Right lobe of liver (tissue), 6 donors: ENCODE data around the gene PGRMC2. TPM values are rescaled to one million over a fixed set of nuclear protein-coding genes. Genes with fewer than 3 reads are reported as not detected.

Experiments used
- ATAC-seq, 4 donors: fragments of 200-7000 bp; cut with Tn5 transposase; one replicate each; pipeline ENCODE4 v1.9.1; 2020; ENCODE audit warnings: mild to moderate bottlenecking in 4 of 4, moderate library complexity in 4 of 4
- DNase-seq, 3 donors: peaks; one replicate each; pipeline ENCODE4 v3.0.0-alpha.2; 2020
- H3K27ac ChIP-seq, 3 donors: fragments of 200-600 bp; one replicate each; pipeline ENCODE4 v1.8.0; 2022
- H3K27me3 ChIP-seq, 2 donors: fragments of 200-600 bp; one replicate each; pipeline ENCODE4 v1.8.0; 2022
- H3K36me3 ChIP-seq, 4 donors: fragments of 200-600 bp; sonication (generic) in 1 of 4; one replicate each; pipeline versions ENCODE4 v1.5.1 to v1.8.0; 2017 to 2022; ENCODE audit warnings: control low read depth in 1 of 4
- H3K4me1 ChIP-seq, 4 donors: fragments of 200-600 bp; sonication (generic) in 1 of 4; one replicate each; pipeline versions ENCODE4 v1.5.1 to v1.8.0; 2017 to 2022; ENCODE audit warnings: control low read depth in 1 of 4
- H3K4me3 ChIP-seq, 3 donors: fragments of 200-600 bp; one replicate each; pipeline ENCODE4 v1.8.0; 2022
- H3K9me3 ChIP-seq, 4 donors: fragments of 200-600 bp; sonication (generic) in 1 of 4; one replicate each; pipeline versions ENCODE4 v1.5.1 to v1.8.0; 2017 to 2022; ENCODE audit warnings: control low read depth in 1 of 4
- POLR2A ChIP-seq: fragments of 450-650 bp; IDR thresholded peaks from one replicate; pipeline ENCODE4 v1.6.1; 2017; ENCODE audit warnings: antibody characterized with exemption, mild to moderate bottlenecking
- WGBS: methylation state at CpG from one replicate; pipeline ENCODE4 v1.1.6; 2018; ENCODE audit warnings: low coverage, low lambda C conversion rate; ENCODE audit not compliant: insufficient coverage; ENCODE audit errors: missing lambda C conversion rate; 5-methylcytosine and 5-hydroxymethylcytosine counted together
- intact Hi-C, 2 donors: fragments of 100-400 bp; cut with DNase I; formaldehyde crosslinking; loops; one replicate each; pipeline versions ENCODE4 v1.11.2 to v1.14.1; 2022
- total RNA-seq, 6 experiments: library from RNA; depleted of rRNA in 2 of 6; stranded (reverse); fragments of >200 nt in 2 of 6; fragmentation: NEBNext Ultra II Directional in 3 of 6; extraction: Animal tissue kit (Norgen Biotek cat#: 25700) in 3 of 6; gene quantifications; one replicate each; pipeline versions ENCODE4 v1.1.0 to v1.2.4, GENCODE V29; 2016 to 2023
- TF ChIP-seq, protein P1 (sequence below), 4 donors: fragments of 200-600 bp in 3 of 4; fragments of 450-650 bp in 1 of 4; IDR thresholded peaks; one replicate each; pipeline versions ENCODE4 v1.5.1 to v1.8.0; 2016 to 2022; ENCODE audit warnings: antibody characterized with exemption in 4 of 4, mild to moderate bottlenecking in 2 of 4
- donor health status: DM: no; HTN: yes; CAD: no.
- donor health status: DM: no; HTN: no; CAD: no.
- donor health status: DM: no; HTN: no; CAD: no.
- donor health status: DM: no; HTN: yes; CAD: no.
- donor health status: DM: no; HTN: yes; CAD: no.

PGRMC2 gene
- total RNA-seq, 6 experiments from 2014 or later = 54.3 to 129 (median 65.7) TPM

DNA sequence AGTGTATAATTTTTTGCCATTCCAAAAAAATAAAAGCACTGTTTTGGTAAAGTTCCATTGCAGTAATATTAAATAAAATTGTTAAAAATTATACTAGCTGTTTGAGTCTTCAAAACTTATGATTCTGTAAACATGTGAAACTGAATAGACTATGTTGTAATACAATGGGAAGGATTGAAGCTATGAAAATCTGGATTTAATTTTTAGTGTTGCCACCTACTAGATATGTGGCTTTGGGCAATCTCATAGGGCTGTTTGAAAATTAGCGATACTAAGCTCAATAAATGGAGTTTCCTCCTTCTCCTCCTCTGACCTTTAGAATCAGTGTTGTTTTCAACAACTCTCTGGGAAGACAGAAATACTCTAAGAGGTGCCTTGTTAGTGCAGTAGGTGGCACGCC is 4.5 kb downstream of the PGRMC2 start:
- H3K27me3 ChIP-seq = no peaks in the 10 kb centered on the region
- DNase-seq = no peak
- no peaks in the 10 kb centered on the region for H3K9me3 ChIP-seq
- TF ChIP-seq POLR2A = no peak
- TF ChIP-seq, protein P1, sequence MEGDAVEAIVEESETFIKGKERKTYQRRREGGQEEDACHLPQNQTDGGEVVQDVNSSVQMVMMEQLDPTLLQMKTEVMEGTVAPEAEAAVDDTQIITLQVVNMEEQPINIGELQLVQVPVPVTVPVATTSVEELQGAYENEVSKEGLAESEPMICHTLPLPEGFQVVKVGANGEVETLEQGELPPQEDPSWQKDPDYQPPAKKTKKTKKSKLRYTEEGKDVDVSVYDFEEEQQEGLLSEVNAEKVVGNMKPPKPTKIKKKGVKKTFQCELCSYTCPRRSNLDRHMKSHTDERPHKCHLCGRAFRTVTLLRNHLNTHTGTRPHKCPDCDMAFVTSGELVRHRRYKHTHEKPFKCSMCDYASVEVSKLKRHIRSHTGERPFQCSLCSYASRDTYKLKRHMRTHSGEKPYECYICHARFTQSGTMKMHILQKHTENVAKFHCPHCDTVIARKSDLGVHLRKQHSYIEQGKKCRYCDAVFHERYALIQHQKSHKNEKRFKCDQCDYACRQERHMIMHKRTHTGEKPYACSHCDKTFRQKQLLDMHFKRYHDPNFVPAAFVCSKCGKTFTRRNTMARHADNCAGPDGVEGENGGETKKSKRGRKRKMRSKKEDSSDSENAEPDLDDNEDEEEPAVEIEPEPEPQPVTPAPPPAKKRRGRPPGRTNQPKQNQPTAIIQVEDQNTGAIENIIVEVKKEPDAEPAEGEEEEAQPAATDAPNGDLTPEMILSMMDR (IDR thresholded peaks at IDR 0.05) = peak in 1 of 4 donors; percentile 14
- ATAC-seq = no peak
- 83% methylated on average over 2 of the region's 2 CpGs for WGBS
- no peak overlapping the region for H3K4me3 ChIP-seq
- peaks cover 0 to 54% (median 16%) of the 10 kb centered on the region in 4 donors for H3K4me1 ChIP-seq
- intact Hi-C loops = no loop called here
- H3K27ac ChIP-seq = peak overlapping the region in 2 of 3 donors; percentile 11 to 87
- H3K36me3 ChIP-seq = no peaks in the 10 kb centered on the region

DNA sequence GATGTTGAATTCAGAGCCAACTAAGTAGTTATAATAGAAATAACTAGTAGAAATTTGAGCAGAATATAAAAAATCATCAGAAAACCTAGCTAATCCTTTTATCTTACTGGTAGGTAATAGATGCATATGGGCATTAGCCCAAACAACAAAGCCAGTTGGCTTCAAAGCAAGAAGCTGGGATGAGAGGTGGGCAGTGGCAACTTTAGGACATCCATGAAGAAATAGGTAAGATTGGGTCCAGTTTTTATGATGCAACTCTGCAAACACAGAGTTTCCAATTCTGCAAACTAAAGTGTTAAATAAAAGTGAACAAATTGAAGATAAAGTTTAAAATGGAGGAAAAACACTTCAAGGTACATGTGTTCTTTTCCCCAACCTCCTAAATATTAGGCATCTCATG is 5.1 kb downstream of the PGRMC2 start:
- intact Hi-C loops = no loop called here
- no peak for TF ChIP-seq POLR2A
- TF ChIP-seq, protein P1 (IDR thresholded peaks at IDR 0.05) = no peak
- peak in 2 of 4 donors; percentile 18 to 57 for ATAC-seq

DNA sequence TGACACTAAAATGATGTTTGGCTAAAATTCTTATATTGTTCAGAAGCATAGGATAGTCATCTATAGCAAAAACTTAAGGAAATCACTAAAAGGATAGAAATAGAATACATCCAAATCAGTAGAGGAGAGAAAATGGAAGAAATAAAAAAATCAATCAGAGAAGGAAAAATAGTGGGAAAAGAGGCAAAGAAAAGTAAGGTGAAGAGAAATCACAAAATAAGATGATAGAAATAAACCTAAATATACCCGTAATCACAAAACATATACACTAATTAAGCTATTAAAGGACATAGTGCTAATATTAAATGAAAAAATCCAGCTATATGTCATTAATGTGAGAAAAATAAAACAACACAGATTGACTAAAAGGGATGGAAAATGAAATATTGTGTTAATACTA is 6.3 kb downstream of the PGRMC2 start:
- peak overlapping the region in 1 of 3 donors; percentile 29 for H3K27ac ChIP-seq
- WGBS = 93% methylated on average over 1 of the region's 1 CpG
- peaks cover 0 to 54% (median 17%) of the 10 kb centered on the region in 4 donors for H3K4me1 ChIP-seq
- intact Hi-C loops = no loop called here
- no peak overlapping the region for H3K4me3 ChIP-seq
- no peaks in the 10 kb centered on the region for H3K9me3 ChIP-seq
- no peaks in the 10 kb centered on the region for H3K27me3 ChIP-seq
- no peak for TF ChIP-seq POLR2A
- TF ChIP-seq, protein P1 (IDR thresholded peaks at IDR 0.05) = no peak
- no peaks in the 10 kb centered on the region for H3K36me3 ChIP-seq
- ATAC-seq (no peak), DNase-seq (no peak)

More for the DNA sequence above, 5.1 kb downstream of the PGRMC2 start:
- Histone ChIP-seq H3K4me3 (no peak overlapping the region), H3K36me3 (no peaks in the 10 kb centered on the region), H3K4me1 (peaks cover 0 to 54% (median 16%) of the 10 kb centered on the region in 4 donors), H3K9me3 (no peaks in the 10 kb centered on the region), H3K27me3 (no peaks in the 10 kb centered on the region), H3K27ac (peak overlapping the region in 2 of 3 donors; percentile 11 to 87)
- peak in 1 of 3 donors; percentile 55 for DNase-seq

DNA sequence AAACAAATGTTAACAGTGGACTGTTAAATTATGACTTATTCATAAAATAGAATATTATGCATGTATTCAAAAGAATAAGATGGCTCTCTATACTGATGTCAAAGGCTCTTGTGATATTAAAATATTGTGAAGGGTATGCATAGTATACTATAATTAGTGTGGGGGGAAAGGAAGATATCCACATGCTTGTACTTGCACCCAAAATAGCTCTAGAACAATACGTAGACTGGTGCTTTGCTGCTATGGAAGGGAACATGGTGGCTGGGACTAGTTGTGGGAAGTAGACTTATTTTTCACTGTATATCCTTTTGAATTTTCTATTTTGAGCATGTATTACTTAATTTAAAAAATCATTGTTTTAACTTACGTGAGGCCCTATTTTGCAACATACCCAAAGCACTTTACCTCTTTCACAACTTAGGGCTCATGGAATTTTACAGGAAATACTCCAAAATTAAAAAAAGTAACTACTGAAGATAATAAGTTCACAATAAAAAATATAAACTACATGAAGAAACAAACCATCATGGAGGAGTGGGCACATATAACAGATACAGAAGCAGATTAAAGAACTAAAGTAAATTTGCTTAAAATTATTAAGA is 7.9 kb downstream of the PGRMC2 start:
- intact Hi-C loops = no loop called here

More for the DNA sequence above, 7.9 kb downstream of the PGRMC2 start:
- Histone ChIP-seq H3K9me3 (no peaks in the 10 kb centered on the region), H3K4me3 (no peak overlapping the region), H3K36me3 (no peaks in the 10 kb centered on the region), H3K4me1 (peaks cover 0 to 54% (median 17%) of the 10 kb centered on the region in 4 donors), H3K27me3 (no peaks in the 10 kb centered on the region), H3K27ac (peak overlapping the region in 1 of 3 donors; percentile 7)
- DNase-seq (no peak), ATAC-seq (no peak)
- TF ChIP-seq, protein P1 (IDR thresholded peaks at IDR 0.05) = no peak
- TF ChIP-seq POLR2A = no peak
- 46% methylated on average over 2 of the region's 2 CpGs for WGBS
